K562 (cell line): ENCODE results near the gene OR5AU1. TPM values are rescaled to one million over a fixed set of nuclear protein-coding genes. Genes with fewer than 3 reads are reported as not detected.

Source experiments
- ATAC-seq: fragments of 200-7000 bp; cut with Tn5 transposase; 3 replicates; pipeline ENCODE4 v1.9.1; 2020; ENCODE audit warnings: moderate library complexity
- BruUV-seq: library from RNA; stranded (reverse); fragments of 400-500 nt; replicated peaks from 2 replicates; lab custom pipeline; 2021; lab: Mats Ljungman, UMichigan
- CTCF ChIA-PET: fragments of 300-600 bp; formaldehyde crosslinking; extraction: SDS; loops from one replicate; lab custom pipeline; 2021; ENCODE audit warnings: low intra/inter-chr PET ratio; lab: Yijun Ruan, JAX
- POLR2A ChIA-PET: fragments of 300-600, 350-650 bp; sonication (Branson Sonifier 250); formaldehyde crosslinking; extraction: SDS; loops from one replicate; lab custom pipeline; 2021; ENCODE audit warnings: antibody characterized with exemption, inconsistent platforms; lab: Yijun Ruan, JAX
- DNase-seq, 4 experiments: peaks; one replicate each; pipeline versions ENCODE4 v3.0.0 to v3.0.0-alpha.2; 2011 to 2018; ENCODE audit warnings: low spot score in 3 of 4, mixed read lengths in 3 of 4; ENCODE audit errors: extremely low read depth in 1 of 4
- FAIRE-seq: peaks from 2 replicates; lab custom pipeline; 2011; peaks lifted over from hg19 to GRCh38; lab: Jason Lieb, UNC
- H2AFZ ChIP-seq: 2 replicates; pipeline ENCODE4 v1.6.0; 2011; ENCODE audit warnings: low read depth, low read length, control low read depth, inconsistent platforms
- H3K27ac ChIP-seq: fragments of 200-600 bp; 3 replicates; pipeline ENCODE4 v1.8.0; 2011; ENCODE audit warnings: low read depth, mild to moderate bottlenecking, control low read depth, inconsistent platforms, low read length, moderate library complexity, mixed read lengths; ENCODE audit errors: extremely low read depth
- H3K27me3 ChIP-seq, 2 experiments: fragments of 300-600 bp in 1 of 2; 2 replicates in 1 of 2; 3 replicates in 1 of 2; pipeline versions ENCODE4 v1.6.0 to v1.8.0; 2011; ENCODE audit warnings: inconsistent platforms in 2 of 2, low read length in 2 of 2, mild to moderate bottlenecking in 1 of 2, mixed read lengths in 1 of 2, moderate library complexity in 1 of 2; ENCODE audit not compliant: control insufficient read depth in 2 of 2, insufficient read depth in 2 of 2
- H3K36me3 ChIP-seq: fragments of 300-600 bp; 3 replicates; pipeline ENCODE4 v1.8.0; 2011; ENCODE audit warnings: mild to moderate bottlenecking, low read length, inconsistent platforms; ENCODE audit not compliant: control insufficient read depth, insufficient read depth
- H3K4me1 ChIP-seq, 2 experiments: fragments of 200-600 bp in 1 of 2; replicated peaks in 1 of 2; 2 replicates in 1 of 2; 3 replicates in 1 of 2; pipeline versions ENCODE4 v1.5.1 to v1.8.0; 2011; ENCODE audit warnings: inconsistent platforms in 2 of 2, low read length in 2 of 2, mild to moderate bottlenecking in 1 of 2, mixed read lengths in 1 of 2, moderate library complexity in 1 of 2; ENCODE audit not compliant: control insufficient read depth in 2 of 2, insufficient read depth in 2 of 2
- H3K4me2 ChIP-seq: 2 replicates; pipeline ENCODE4 v1.6.1; 2011; ENCODE audit warnings: low read length, control low read depth, inconsistent platforms, mixed read lengths; ENCODE audit not compliant: insufficient read depth
- H3K4me3 ChIP-seq: fragments of 200-600 bp; sonication (generic), shearing (Covaris generic); 2 replicates; pipeline ENCODE4 v1.5.1; 2016; ENCODE audit warnings: control low read depth, inconsistent platforms
- H3K79me2 ChIP-seq: fragments of 200-600 bp; 3 replicates; pipeline ENCODE4 v1.8.0; 2011; ENCODE audit warnings: low read length, inconsistent platforms; ENCODE audit not compliant: control insufficient read depth, insufficient read depth
- H3K9ac ChIP-seq, 2 experiments: 2 replicates each; pipeline versions ENCODE4 v1.6.0 to v1.6.1; 2011; ENCODE audit warnings: low read depth in 2 of 2, low read length in 2 of 2, control low read depth in 1 of 2, inconsistent platforms in 1 of 2, mild to moderate bottlenecking in 1 of 2, mixed read lengths in 1 of 2; ENCODE audit not compliant: insufficient read depth in 1 of 2
- H3K9me1 ChIP-seq: one replicate; pipeline ENCODE4 v1.6.0; 2011; ENCODE audit warnings: inconsistent platforms, mild to moderate bottlenecking, low read length, moderate library complexity; ENCODE audit not compliant: control insufficient read depth, insufficient read depth
- H3K9me3 ChIP-seq: replicated peaks from 2 replicates; pipeline ENCODE4 v1.5.1; 2011; ENCODE audit warnings: low read depth, low read length, inconsistent platforms; ENCODE audit not compliant: control insufficient read depth, insufficient read depth
- H4K20me1 ChIP-seq: replicated peaks from 2 replicates; pipeline ENCODE4 v1.6.1; 2011; ENCODE audit warnings: low read length, inconsistent platforms, mixed read lengths; ENCODE audit not compliant: control insufficient read depth, insufficient read depth
- CCAR2 ChIP-seq: fragments of 200-400 bp; formaldehyde crosslinking; IDR thresholded peaks from 2 replicates; pipeline ENCODE4 v1.6.1; 2017; ENCODE audit warnings: mild to moderate bottlenecking, low read depth, low read length
- CREM ChIP-seq: IDR thresholded peaks from 2 replicates; pipeline ENCODE4 v1.6.1; 2014; ENCODE audit warnings: antibody characterized with exemption, low read depth
- E2F1 ChIP-seq: sonication (generic); formaldehyde crosslinking; IDR thresholded peaks from 2 replicates; pipeline ENCODE4 v1.8.1; 2023; ENCODE audit warnings: mild to moderate bottlenecking, missing genetic modification reagents, moderate library complexity
- ESRRB ChIP-seq: fragments of 250-450 bp; sonication (Bioruptor Pico); IDR thresholded peaks from 2 replicates; pipeline ENCODE4 v1.5.0; 2020; ENCODE audit warnings: mild to moderate bottlenecking, moderate library complexity, borderline replicate concordance
- HMGXB4 ChIP-seq: sonication (generic); formaldehyde crosslinking; IDR thresholded peaks from 2 replicates; pipeline ENCODE4 v1.8.1; 2023; ENCODE audit warnings: mild to moderate bottlenecking, missing genetic modification reagents
- LEF1 ChIP-seq: fragments of 450-650 bp; IDR thresholded peaks from 2 replicates; pipeline ENCODE4 v1.6.1; 2016; ENCODE audit warnings: mild to moderate bottlenecking
- MBD1 ChIP-seq: fragments of 250-450 bp; sonication (Bioruptor Pico); IDR thresholded peaks from 2 replicates; pipeline ENCODE4 v1.8.0; 2022; ENCODE audit warnings: inconsistent platforms
- NELFE ChIP-seq: IDR thresholded peaks from 2 replicates; pipeline ENCODE4 v1.6.1; 2011; ENCODE audit warnings: mild to moderate bottlenecking; ENCODE audit not compliant: insufficient read depth, insufficient read length
- PHB2 ChIP-seq: fragments of 450-650 bp; IDR thresholded peaks from 2 replicates; pipeline ENCODE4 v1.6.1; 2017; ENCODE audit warnings: low read depth
- RBM22 ChIP-seq: fragments of 200-400 bp; formaldehyde crosslinking; IDR thresholded peaks from 2 replicates; pipeline ENCODE4 v1.6.1; 2018; ENCODE audit warnings: low read length, low read depth; ENCODE audit not compliant: poor library complexity, severe bottlenecking
- SMAD3 ChIP-seq: fragments of 450-650 bp; formaldehyde crosslinking; conservative IDR thresholded peaks from 2 replicates; pipeline ENCODE4 v1.4.0; 2020; ENCODE audit warnings: mild to moderate bottlenecking
- SRSF3 ChIP-seq: fragments of 200-400 bp; formaldehyde crosslinking; IDR thresholded peaks from 2 replicates; pipeline ENCODE4 v1.6.1; 2016; ENCODE audit warnings: mild to moderate bottlenecking, low read length, moderate library complexity; ENCODE audit not compliant: insufficient read depth
- TAF9B ChIP-seq: fragments of 450-650 bp; IDR thresholded peaks from 2 replicates; pipeline ENCODE4 v1.6.1; 2018; ENCODE audit warnings: mild to moderate bottlenecking; ENCODE audit not compliant: partially characterized antibody
- THRB ChIP-seq: fragments of 450-650 bp; formaldehyde crosslinking; conservative IDR thresholded peaks from 2 replicates; pipeline ENCODE4 v1.4.0; 2022; ENCODE audit warnings: mild to moderate bottlenecking, missing genetic modification characterization
- ZBTB2 ChIP-seq: fragments of 450-650 bp; IDR thresholded peaks from 2 replicates; pipeline ENCODE4 v1.6.1; 2016; ENCODE audit warnings: antibody characterized with exemption
- ZEB2 ChIP-seq: fragments of 450-650 bp; IDR thresholded peaks from 2 replicates; pipeline ENCODE4 v1.6.1; 2016
- ZFPM2 ChIP-seq: fragments of 250-450 bp; sonication (Bioruptor Pico); IDR thresholded peaks from 2 replicates; pipeline ENCODE4 v1.5.1; 2022; ENCODE audit warnings: mild to moderate bottlenecking
- WGBS: fragments of 100-300 bp; shearing (Covaris generic); methylation state at CpG from one replicate; pipeline ENCODE4 v1.1.6; 2016; ENCODE audit warnings: low coverage, mixed read lengths; ENCODE audit not compliant: insufficient coverage; ENCODE audit errors: missing lambda C conversion rate; 5-methylcytosine and 5-hydroxymethylcytosine counted together
- in situ Hi-C: fragments of 300-500 bp; cut with MboI; formaldehyde crosslinking; loops from 4 replicates; pipeline ENCODE4 v1.15.0; 2018; ENCODE audit warnings: inconsistent platforms, mixed read lengths
- intact Hi-C: fragments of 100-400 bp; cut with micrococcal nuclease; formaldehyde crosslinking; loops from 2 replicates; pipeline ENCODE4 v1.14.2; 2022
- polyA plus RNA-seq, 8 experiments: library from polyadenylated mRNA; depleted of rRNA in 4 of 8; stranded (reverse) in 5 of 8; unstranded in 3 of 8; fragments of >200 nt; fragmentation: Nextera tagmentation in 2 of 8; fragmentation: Illumina TruSeq in 1 of 8; extraction: Ambion mirVana in 2 of 8; extraction: Trizol in 1 of 8; gene quantifications; 2 replicates each; pipeline versions ENCODE4 v1.2.1 to v1.2.3, GENCODE V29; 2011 to 2014; ENCODE audit warnings: inconsistent platforms in 1 of 8, missing spikeins in 1 of 8
- total RNA-seq, 7 experiments: library from RNA; depleted of rRNA in 6 of 7; stranded (reverse); fragments of >200 nt in 6 of 7; fragmentation: Illumina TruSeq in 2 of 7; extraction: Trizol in 2 of 7; gene quantifications; 2 replicates each; pipeline versions ENCODE4 v1.2.1 to v1.2.3, GENCODE V29; 2011 to 2021; ENCODE audit warnings: low replicate concordance in 1 of 7

Gene OR5AU1
- total and polyA plus RNA-seq, 9 of the 15 experiments (the other 6 are each of a cell fraction or from before 2014, with no cell fraction given), result not detected

- Histone ChIP-seq H3K27me3 (no peaks in the 10 kb centered on the region), H3K36me3 (no peaks in the 10 kb centered on the region), H4K20me1 (no peaks in the 10 kb centered on the region), H3K9me1 (no peaks in the 10 kb centered on the region), H2AFZ (no peak overlapping the region), H3K4me3 (no peak overlapping the region), H3K79me2 (no peaks in the 10 kb centered on the region), H3K9me3 (no peaks in the 10 kb centered on the region), H3K4me1 (no peaks in the 10 kb centered on the region; a peak in 1 of 5 replicates), H3K4me2 (no peak overlapping the region), H3K9ac (no peak overlapping the region), H3K27ac (no peak overlapping the region)
- 33% methylated on average over 1 of the region's 1 CpG for WGBS
- ATAC-seq (no peak), FAIRE-seq (no peak), DNase-seq (no peak)
- ChIA-PET POLR2A (no interaction called here), CTCF (no interaction called here)
- intact Hi-C loops (no loop called here), in situ Hi-C loops (no loop called here)
- BruUV-seq, result no TSS peak
- TF ChIP-seq TAF9B (no peak), CCAR2 (no peak), ZEB2 (no peak), CREM (no peak), THRB (no peak), PHB2 (no peak), NELFE (no peak), ZFPM2 (CRISPR knock-in tag) (no peak), ZBTB2 (no peak), MBD1 (CRISPR knock-in tag) (no peak), LEF1 (no peak), SMAD3 (CRISPR knock-in tag) (no peak), RBM22 (no peak), ESRRB (no peak), SRSF3 (no peak), HMGXB4 (no peak), E2F1 (CRISPR knock-in tag) (no peak)
Measured at GRCh38 chr14:21121122-21121521, 34.7 kb downstream of the OR5AU1 start.
